Stimulated activated CD4-positive, alpha-beta T cell treated with anti-CD3 and anti-CD28 coated beads, Interleukin-4, amount 100 ng/mL, for 1 hour (primary cell): ENCODE results near the gene LIPA.
A peak's percentile ranks its signal among the peaks of the same experiment; 100 is the strongest.
"Not testable (repeated sequence)": the region's sequence is repeated elsewhere in the genome, so short reads cannot be mapped to it uniquely, and the experiment has no call there.

Experiments used
- DNase-seq: peaks from one replicate; pipeline ENCODE4 v3.0.0-alpha.2; 2020

The LIPA gene

DNA sequence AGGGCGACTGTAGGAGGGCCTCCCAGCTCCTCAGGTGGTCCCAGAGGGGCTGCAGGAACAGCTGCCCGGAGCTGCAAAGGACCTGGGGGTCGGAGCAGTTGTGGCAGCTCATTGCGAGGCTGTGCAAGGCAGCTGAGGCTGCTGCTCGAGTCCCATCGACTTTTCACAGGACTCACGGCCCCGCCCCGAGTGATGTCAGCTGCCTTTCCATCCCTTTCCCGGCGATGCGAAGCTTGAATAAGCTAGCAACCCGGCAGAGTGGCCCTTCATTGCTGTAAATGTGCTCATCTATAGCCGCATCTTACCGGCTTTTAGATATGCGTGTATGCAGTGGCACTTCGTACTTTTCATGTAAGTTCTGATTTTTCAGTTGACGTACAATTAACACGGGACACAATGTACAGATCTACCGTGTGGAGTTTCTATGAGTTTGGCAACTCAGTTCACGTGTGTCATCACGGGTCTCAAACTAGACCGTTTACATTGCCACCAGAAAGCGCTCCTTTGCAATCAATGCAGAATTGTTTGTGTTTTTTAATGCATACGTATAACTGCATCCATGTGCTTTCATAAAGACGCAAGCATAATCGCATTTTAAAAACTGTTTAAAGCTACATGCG is 44.3 kb downstream of the LIPA start, which contains the start of gene CH25H:
Gene CH25H (minus strand): TSS at position 137 of the 620 bp plus-strand sequence. CDS start 25 bp downstream, at position 112.
- DNase-seq = peak; percentile 57

GRCh38 chr10:89206402-89207180 is 45.0 kb downstream of the LIPA start:
- DNase-seq = peak; percentile 33

- no peak for DNase-seq
Observed at GRCh38 chr10:89204621-89205185, 46.9 kb downstream of the LIPA start.

DNA sequence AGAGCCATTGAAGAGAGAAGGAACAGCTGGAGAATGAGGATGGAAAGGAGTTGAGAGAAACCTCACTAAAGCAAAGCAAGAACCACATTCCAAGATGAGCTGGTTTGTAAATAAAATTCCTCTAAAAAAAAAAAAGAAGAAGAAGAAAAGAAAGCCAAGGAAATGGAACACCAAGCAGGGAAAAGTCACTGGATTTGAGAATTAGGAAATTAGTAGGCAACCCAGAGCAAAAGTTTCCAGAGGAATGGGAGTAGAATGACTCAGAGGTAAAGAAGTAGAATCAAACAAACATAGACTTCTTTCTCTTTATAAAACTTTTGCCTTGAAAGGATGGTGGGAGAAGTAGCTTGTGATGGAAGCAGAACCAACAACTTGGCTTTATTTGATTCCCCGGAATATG is 48.3 kb downstream of the LIPA start:
- no peak for DNase-seq

GRCh38 chr10:89202033-89202425 is 49.5 kb downstream of the LIPA start:
- DNase-seq = no peak

DNA sequence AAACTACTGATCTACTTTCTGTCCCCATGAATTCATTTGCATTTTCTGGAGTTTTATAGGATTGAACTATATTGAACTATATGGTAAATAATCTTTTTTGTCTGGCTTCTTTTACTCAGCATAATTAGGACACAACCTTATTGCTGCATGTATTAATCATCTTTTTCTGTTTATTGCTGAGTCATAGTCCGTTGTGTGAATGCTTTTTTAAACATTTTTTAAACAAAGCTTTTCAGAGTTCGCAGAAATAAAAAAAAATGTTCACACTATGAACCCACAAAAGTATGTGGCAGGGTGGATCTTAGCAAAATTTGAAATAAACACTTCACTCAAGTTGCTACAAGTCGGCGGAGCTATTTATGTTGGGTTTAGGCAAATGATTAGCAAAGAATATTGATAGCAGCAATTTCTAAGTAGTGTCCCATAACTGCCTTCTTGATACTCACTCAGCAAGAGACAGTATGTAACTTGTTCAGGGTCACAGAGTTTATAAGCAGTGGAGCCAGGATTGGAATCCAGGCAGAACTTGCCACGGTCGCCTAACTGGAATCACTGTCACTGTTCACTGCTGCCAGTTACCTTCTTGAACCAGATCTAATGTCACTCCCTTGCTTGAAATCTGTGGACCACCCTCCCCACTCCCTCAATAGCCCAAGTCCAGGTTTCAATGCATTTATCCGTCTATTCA is 50.1 kb downstream of the LIPA start:
- DNase-seq = no peak

GRCh38 chr10:89197473-89197872 is 54.1 kb downstream of the LIPA start:
- no peak for DNase-seq

- not testable (repeated sequence) for DNase-seq
Observed at GRCh38 chr10:89191301-89191700, 60.3 kb downstream of the LIPA start.

GRCh38 chr10:89189211-89189734 is 62.3 kb downstream of the LIPA start:
- no peak for DNase-seq

DNA sequence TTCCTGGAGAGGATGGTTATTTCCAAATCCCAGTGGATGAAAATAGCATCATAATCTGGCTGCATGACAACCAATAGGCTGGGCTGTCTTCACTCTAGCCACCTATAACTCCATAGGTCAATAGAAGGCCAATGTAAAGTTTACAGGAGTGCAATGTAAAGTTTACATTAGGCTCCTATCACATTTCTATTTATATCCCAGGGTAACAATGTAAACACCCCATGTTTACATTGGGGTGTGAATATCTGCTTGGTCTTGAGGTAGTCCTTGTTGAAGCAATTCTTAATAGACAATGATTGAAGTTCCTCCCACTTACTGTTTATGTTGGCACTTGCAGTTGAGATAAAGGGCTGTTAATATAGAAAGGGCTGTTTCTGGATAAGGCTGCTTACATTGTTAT is 65.9 kb downstream of the LIPA start:
- no peak for DNase-seq

- DNase-seq = no peak
Observed at GRCh38 chr10:89184638-89185037, 66.9 kb downstream of the LIPA start.

DNA sequence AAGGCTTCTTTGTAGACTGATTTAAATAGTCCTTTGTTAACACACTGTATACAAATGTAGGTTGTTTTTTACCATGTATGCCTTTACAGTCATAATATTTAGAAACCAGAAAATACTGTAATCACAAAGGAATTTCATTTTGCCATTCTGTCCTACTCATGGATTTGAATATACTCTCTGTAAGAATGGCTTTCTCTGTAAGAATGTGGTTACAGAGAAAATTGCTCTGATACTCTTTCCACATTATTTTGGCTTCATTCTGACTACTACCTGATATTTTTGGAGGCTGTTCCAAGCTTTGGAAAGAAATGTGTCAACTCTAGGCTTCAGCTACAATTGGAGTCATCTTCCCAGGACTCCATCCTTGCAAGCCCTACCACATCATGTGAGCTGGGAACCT is 68.0 kb downstream of the LIPA start:
- no peak for DNase-seq

- no peak for DNase-seq
Observed at GRCh38 chr10:89182894-89183293, 68.7 kb downstream of the LIPA start.

GRCh38 chr10:89175816-89176215 is 75.8 kb downstream of the LIPA start:
- no peak for DNase-seq

- DNase-seq = no peak
Observed at GRCh38 chr10:89173075-89173474, 78.5 kb downstream of the LIPA start.

- DNase-seq = no peak
Observed at GRCh38 chr10:89171996-89172395, 79.6 kb downstream of the LIPA start.

DNA sequence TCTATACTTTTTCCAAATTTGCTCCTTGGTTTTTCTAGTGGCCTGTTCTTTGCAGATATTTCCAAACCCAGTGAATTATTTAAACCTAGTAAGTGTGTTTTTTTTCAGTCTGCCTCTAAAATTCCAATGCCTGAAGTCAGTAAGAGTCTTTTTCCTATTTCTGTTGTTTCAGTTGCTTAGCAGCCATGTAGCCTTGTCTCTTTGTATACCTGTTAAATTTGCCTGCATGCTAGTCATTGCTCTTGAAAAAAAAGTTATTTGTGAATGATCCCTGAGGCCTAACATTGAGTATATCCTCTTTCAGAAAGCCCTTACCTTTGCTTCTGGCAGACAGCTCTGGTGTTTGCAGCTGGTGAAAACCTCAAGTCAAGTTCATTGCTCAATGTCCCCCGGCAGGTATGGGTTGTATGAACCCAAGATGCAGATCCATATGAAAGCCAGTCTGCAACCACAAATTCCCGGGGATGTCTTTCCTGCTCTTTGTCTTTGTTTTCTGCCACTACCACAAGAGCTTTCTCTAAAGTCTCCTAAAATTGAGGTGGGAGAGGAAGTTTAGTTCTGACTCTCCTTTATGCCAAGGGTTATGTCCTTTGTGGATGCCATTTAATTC is 80.2 kb downstream of the LIPA start:
- DNase-seq = no peak

DNA sequence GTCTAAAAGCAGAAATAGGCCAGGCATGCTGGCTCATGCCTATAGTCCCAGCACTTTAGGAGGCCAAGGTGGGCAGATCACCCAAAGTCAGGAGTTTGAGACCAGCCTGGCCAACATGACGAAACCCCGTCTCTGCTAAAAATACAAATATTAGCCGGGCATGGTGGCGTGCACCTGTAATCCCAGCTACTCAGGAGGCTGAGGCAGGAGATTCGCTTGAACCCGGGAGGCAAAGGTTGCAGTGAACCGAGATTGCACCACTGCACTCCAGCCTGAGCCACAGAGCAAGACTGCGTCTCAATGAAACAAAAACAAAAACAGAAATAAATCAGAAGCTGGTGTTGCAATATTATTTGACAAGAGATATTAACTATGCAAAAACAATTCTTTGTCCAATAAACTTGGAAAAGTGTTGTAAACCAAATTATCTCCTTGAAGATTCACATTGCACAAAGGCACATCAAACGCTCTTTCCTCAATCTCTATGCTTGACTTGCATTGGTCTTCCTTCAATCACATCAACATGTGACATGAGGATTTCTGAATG is 83.1 kb downstream of the LIPA start:
- not testable (repeated sequence) for DNase-seq

- no peak for DNase-seq
Observed at GRCh38 chr10:89167915-89168314, 83.7 kb downstream of the LIPA start.

- DNase-seq = no peak
Observed at GRCh38 chr10:89165923-89166322, 85.7 kb downstream of the LIPA start.

- no peak for DNase-seq
Observed at GRCh38 chr10:89164920-89165319, 86.7 kb downstream of the LIPA start.

- DNase-seq = no peak
Observed at GRCh38 chr10:89164080-89164479, 87.5 kb downstream of the LIPA start.
